CD4-positive, alpha-beta T cell treated with Interferon alpha-2 for 1 hour (primary cell): ENCODE results near the gene PLPP6.
A peak's percentile ranks its signal among the peaks of the same experiment; 100 is the strongest.
"Not testable (repeated sequence)": the region's sequence is repeated elsewhere in the genome, so short reads cannot be mapped to it uniquely, and the experiment has no call there.

Source experiments
- DNase-seq, 2 donors: peaks; one replicate each; pipeline ENCODE4 v3.0.0-alpha.2; 2020 to 2022

The PLPP6 gene

GRCh38 chr9:4662108-4662988 is at the start of gene PLPP6:
TSS of gene PLPP6 (plus strand) at chr9:4662294. CDS start at chr9:4662376, 82 bp downstream.
- peak; percentile 66 to 81 for DNase-seq

GRCh38 chr9:4614627-4615026 is 47.5 kb upstream of the PLPP6 start:
- no peak for DNase-seq

GRCh38 chr9:4615251-4615650 is 46.8 kb upstream of the PLPP6 start:
- DNase-seq, result no peak

GRCh38 chr9:4615778-4616177 is 46.3 kb upstream of the PLPP6 start:
- no peak for DNase-seq

GRCh38 chr9:4617752-4618151 is 44.3 kb upstream of the PLPP6 start:
- DNase-seq, result no peak

GRCh38 chr9:4618700-4619099 is 43.4 kb upstream of the PLPP6 start:
- no peak for DNase-seq

- no peak for DNase-seq
Measured at GRCh38 chr9:4620057-4620765, 41.9 kb upstream of the PLPP6 start.

GRCh38 chr9:4620881-4621555 is 41.1 kb upstream of the PLPP6 start:
- no peak for DNase-seq

GRCh38 chr9:4622016-4622415 is 40.1 kb upstream of the PLPP6 start:
- no peak for DNase-seq

GRCh38 chr9:4630836-4631235 is 31.3 kb upstream of the PLPP6 start:
- no peak for DNase-seq

GRCh38 chr9:4638968-4639367 is 23.1 kb upstream of the PLPP6 start:
- no peak for DNase-seq

- DNase-seq, result no peak
Measured at GRCh38 chr9:4639420-4639819, 22.7 kb upstream of the PLPP6 start.

- peak; percentile 28 to 50 for DNase-seq
Measured at GRCh38 chr9:4640027-4640426, 22.1 kb upstream of the PLPP6 start.

- DNase-seq, result no peak
Measured at GRCh38 chr9:4642351-4642750, 19.7 kb upstream of the PLPP6 start.

- DNase-seq, result peak in 1 of 2 donors; percentile 35
Measured at GRCh38 chr9:4654084-4654483, 8.0 kb upstream of the PLPP6 start.

- no peak for DNase-seq
Measured at GRCh38 chr9:4654538-4654937, 7.6 kb upstream of the PLPP6 start.

- DNase-seq, result not testable (repeated sequence)
Measured at GRCh38 chr9:4656196-4656595, 5.9 kb upstream of the PLPP6 start.

GRCh38 chr9:4656621-4657020 is 5.5 kb upstream of the PLPP6 start:
- no peak for DNase-seq

GRCh38 chr9:4657426-4658159 is 4.5 kb upstream of the PLPP6 start:
- DNase-seq, result no peak

- DNase-seq, result not testable (repeated sequence)
Measured at GRCh38 chr9:4660665-4661064, 1.4 kb upstream of the PLPP6 start.

- no peak for DNase-seq
Measured at GRCh38 chr9:4661165-4661564, 929 bp upstream of the PLPP6 start.

- peak in 1 of 2 donors; percentile 48 for DNase-seq
Measured at GRCh38 chr9:4661611-4662010, 483 bp upstream of the PLPP6 start.
